ENCODE results near the gene RWDD1.
A peak's percentile ranks its signal among the peaks of the same experiment; 100 is the strongest.

RWDD1 gene

DNA sequence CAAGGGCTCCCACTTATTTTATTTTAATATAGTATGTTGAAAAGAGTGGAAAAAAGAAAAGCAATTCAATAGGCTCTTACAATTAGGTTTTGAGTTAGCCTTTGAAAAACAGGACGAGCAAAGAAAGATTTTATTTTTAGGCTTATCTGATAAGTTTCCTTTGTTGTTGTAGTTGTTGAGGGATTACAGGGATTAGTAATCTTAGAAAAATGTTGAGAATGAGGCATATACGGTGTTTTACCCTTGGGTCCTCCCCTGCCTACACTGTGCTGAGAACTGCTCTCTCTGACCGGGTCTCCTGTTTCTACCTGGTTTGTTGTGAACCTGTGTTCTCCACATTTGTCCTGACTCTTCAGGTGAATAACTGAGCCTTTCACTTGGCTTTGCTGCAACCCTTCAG, 42.5 kb upstream of the RWDD1 start:
- H4K8ac ChIP-seq (ENCODE audit: low read depth, low read length) = no peak overlapping the region
- H3K4me3 ChIP-seq (ENCODE audit: low read length in 2 of 2) = no peak overlapping the region
- no peak overlapping the region for H3K9ac ChIP-seq (ENCODE audit: low read depth, low read length, poor library complexity)
- DNase-seq (ENCODE audit: low spot score) = no peak
- H3K4ac ChIP-seq (ENCODE audit: low read length) = no peak overlapping the region
- no peak overlapping the region for H4K91ac ChIP-seq (ENCODE audit: low read depth, low read length, poor library complexity)
- no peaks in the 10 kb centered on the region for H3K79me1 ChIP-seq (ENCODE audit: low read depth, low read length)
- no peak overlapping the region for H2AK5ac ChIP-seq (ENCODE audit: low read depth, low read length)
- WGBS, 2 donors (ENCODE audit: extremely low coverage in 2 of 2, insufficient read length in 2 of 2, insufficient replicate concordance in 1 of 2) = no CpG with 5 or more reads among the region's 3 CpGs
- no peak overlapping the region for H2BK15ac ChIP-seq (ENCODE audit: low read length)
- H2BK5ac ChIP-seq (ENCODE audit: low read length) = no peak overlapping the region
- H3K4me2 ChIP-seq (ENCODE audit: insufficient read depth, low read length, poor library complexity, severe bottlenecking) = no peak overlapping the region
- H2BK120ac ChIP-seq (ENCODE audit: low read depth, low read length) = no peak overlapping the region
- no peaks in the 10 kb centered on the region for H3K36me3 ChIP-seq (replicated peaks in 1 of 2; ENCODE audit: control insufficient read depth in 2 of 2, insufficient read depth in 2 of 2, low read length in 2 of 2)
- no peak overlapping the region for H3K18ac ChIP-seq (ENCODE audit: low read length)
- no peak overlapping the region for H2BK12ac ChIP-seq (ENCODE audit: low read length)
- no peaks in the 10 kb centered on the region for H3K9me3 ChIP-seq (replicated peaks in 1 of 2; ENCODE audit: control insufficient read depth in 2 of 2, insufficient read depth in 1 of 2, low read depth in 1 of 2, low read length in 2 of 2)
- no peak overlapping the region for H3K27ac ChIP-seq (replicated peaks; ENCODE audit: low read length)
- peaks cover 10 to 20% of the 10 kb centered on the region in 2 donors for H3K4me1 ChIP-seq (ENCODE audit: control insufficient read depth in 2 of 2, insufficient read depth in 1 of 2, low read depth in 1 of 2, low read length in 2 of 2)
- no peak overlapping the region for H2AFZ ChIP-seq (ENCODE audit: low read length)
- no peaks in the 10 kb centered on the region for H3K27me3 ChIP-seq (ENCODE audit: control insufficient read depth in 3 of 3, insufficient read depth in 3 of 3, low read depth in 1 of 3, low read length in 3 of 3)
- no peak overlapping the region for H3K14ac ChIP-seq (ENCODE audit: low read length)
- no peak overlapping the region for H3K23ac ChIP-seq (ENCODE audit: low read depth, low read length, poor library complexity)

DNA sequence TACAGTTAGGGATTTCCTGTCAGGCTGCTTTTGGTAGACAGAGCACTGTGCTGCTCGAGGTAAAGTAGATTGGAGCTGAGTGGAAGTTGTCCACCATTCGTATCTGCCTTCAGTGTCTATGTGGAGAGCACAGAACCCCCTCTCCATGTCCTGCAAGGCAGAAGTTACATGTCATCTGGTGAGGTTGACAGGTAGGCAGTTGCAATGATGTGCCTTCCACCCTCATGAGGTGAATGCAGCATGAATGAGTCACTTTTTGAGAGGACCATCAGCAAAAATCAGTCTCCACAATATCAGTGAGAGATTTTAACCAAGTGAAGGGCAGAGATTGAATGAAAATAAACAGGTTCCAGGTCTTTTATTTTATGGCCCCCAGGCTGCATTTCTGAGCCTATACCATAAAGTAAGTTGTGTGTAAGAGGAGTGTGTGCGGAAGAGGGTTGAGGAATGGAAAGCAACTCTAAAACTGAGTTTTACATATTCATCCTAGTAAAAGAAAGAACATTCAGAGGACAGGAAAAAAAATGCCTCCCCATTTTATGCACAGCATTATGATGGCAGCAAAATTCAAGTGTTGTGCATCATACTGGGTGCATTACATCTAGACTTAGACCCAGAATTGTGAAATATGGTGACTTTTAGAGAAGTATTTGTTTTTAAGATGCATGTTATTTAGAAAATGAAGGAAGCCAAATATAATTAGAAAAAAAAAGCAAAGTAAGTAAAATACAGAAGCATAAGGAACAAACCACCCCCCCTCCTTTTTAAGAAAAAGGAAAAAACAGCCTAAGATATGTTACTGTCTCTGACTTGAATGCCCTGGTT, 41.6 kb upstream of the RWDD1 start:
- no peak overlapping the region for H4K8ac ChIP-seq (ENCODE audit: low read depth, low read length)
- no peak overlapping the region for H3K4ac ChIP-seq (ENCODE audit: low read length)
- H3K27me3 ChIP-seq (ENCODE audit: control insufficient read depth in 3 of 3, insufficient read depth in 3 of 3, low read depth in 1 of 3, low read length in 3 of 3) = no peaks in the 10 kb centered on the region
- no peak overlapping the region for H3K23ac ChIP-seq (ENCODE audit: low read depth, low read length, poor library complexity)
- H3K4me3 ChIP-seq (ENCODE audit: low read length in 2 of 2) = no peak overlapping the region
- no peak overlapping the region for H2AK5ac ChIP-seq (ENCODE audit: low read depth, low read length)
- H4K91ac ChIP-seq (ENCODE audit: low read depth, low read length, poor library complexity) = no peak overlapping the region
- no peak overlapping the region for H2BK120ac ChIP-seq (ENCODE audit: low read depth, low read length)
- H3K4me2 ChIP-seq (ENCODE audit: insufficient read depth, low read length, poor library complexity, severe bottlenecking) = no peak overlapping the region
- no peak overlapping the region for H2BK12ac ChIP-seq (ENCODE audit: low read length)
- H3K18ac ChIP-seq (ENCODE audit: low read length) = no peak overlapping the region
- H3K36me3 ChIP-seq (replicated peaks in 1 of 2; ENCODE audit: control insufficient read depth in 2 of 2, insufficient read depth in 2 of 2, low read length in 2 of 2) = no peaks in the 10 kb centered on the region
- H3K9me3 ChIP-seq (replicated peaks in 1 of 2; ENCODE audit: control insufficient read depth in 2 of 2, insufficient read depth in 1 of 2, low read depth in 1 of 2, low read length in 2 of 2) = no peaks in the 10 kb centered on the region
- H3K9ac ChIP-seq (ENCODE audit: low read depth, low read length, poor library complexity) = no peak overlapping the region
- no peak for DNase-seq (ENCODE audit: low spot score)
- H2AFZ ChIP-seq (ENCODE audit: low read length) = no peak overlapping the region
- WGBS, 2 donors (ENCODE audit: extremely low coverage in 2 of 2, insufficient read length in 2 of 2, insufficient replicate concordance in 1 of 2) = no CpG with 5 or more reads among the region's 3 CpGs
- no peaks in the 10 kb centered on the region for H3K79me1 ChIP-seq (ENCODE audit: low read depth, low read length)
- no peak overlapping the region for H2BK5ac ChIP-seq (ENCODE audit: low read length)
- H3K14ac ChIP-seq (ENCODE audit: low read length) = no peak overlapping the region
- H3K27ac ChIP-seq (replicated peaks; ENCODE audit: low read length) = no peak overlapping the region
- H2BK15ac ChIP-seq (ENCODE audit: low read length) = no peak overlapping the region
- H3K4me1 ChIP-seq (ENCODE audit: control insufficient read depth in 2 of 2, insufficient read depth in 1 of 2, low read depth in 1 of 2, low read length in 2 of 2) = peaks cover 10 to 19% of the 10 kb centered on the region in 2 donors

DNA sequence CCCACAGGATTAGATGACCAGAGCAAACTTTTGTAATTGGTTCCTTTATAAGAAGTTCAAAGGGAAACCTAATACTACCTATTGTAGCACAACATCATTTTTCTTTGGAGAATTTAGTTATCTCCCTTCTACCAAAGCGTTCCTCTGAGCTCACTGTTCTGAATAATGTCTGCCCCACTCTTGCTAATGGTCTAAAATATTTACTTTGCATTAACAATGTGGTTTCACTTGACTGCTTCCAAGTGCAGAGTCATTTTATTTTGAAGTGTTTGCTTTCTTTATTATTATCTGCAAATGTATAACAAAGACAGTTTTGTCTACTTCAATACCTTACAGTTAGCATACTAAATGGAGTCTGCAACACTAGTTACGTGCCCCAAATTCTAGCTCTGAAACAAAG, 40.9 kb upstream of the RWDD1 start:
- Histone ChIP-seq H2BK5ac (ENCODE audit: low read length) (no peak overlapping the region), H4K8ac (ENCODE audit: low read depth, low read length) (no peak overlapping the region), H3K23ac (ENCODE audit: low read depth, low read length, poor library complexity) (no peak overlapping the region), H3K18ac (ENCODE audit: low read length) (no peak overlapping the region), H2BK120ac (ENCODE audit: low read depth, low read length) (no peak overlapping the region), H3K4me1 (ENCODE audit: control insufficient read depth in 2 of 2, insufficient read depth in 1 of 2, low read depth in 1 of 2, low read length in 2 of 2) (peaks cover 10 to 19% of the 10 kb centered on the region in 2 donors), H2AFZ (ENCODE audit: low read length) (no peak overlapping the region), H3K4me3 (ENCODE audit: low read length in 2 of 2) (no peak overlapping the region), H2BK15ac (ENCODE audit: low read length) (no peak overlapping the region), H3K4ac (ENCODE audit: low read length) (no peak overlapping the region), H3K79me1 (ENCODE audit: low read depth, low read length) (no peaks in the 10 kb centered on the region), H3K36me3 (replicated peaks in 1 of 2; ENCODE audit: control insufficient read depth in 2 of 2, insufficient read depth in 2 of 2, low read length in 2 of 2) (no peaks in the 10 kb centered on the region), H3K9ac (ENCODE audit: low read depth, low read length, poor library complexity) (no peak overlapping the region), H3K27ac (replicated peaks; ENCODE audit: low read length) (no peak overlapping the region), H3K4me2 (ENCODE audit: insufficient read depth, low read length, poor library complexity, severe bottlenecking) (no peak overlapping the region), H3K14ac (ENCODE audit: low read length) (no peak overlapping the region), H3K9me3 (replicated peaks in 1 of 2; ENCODE audit: control insufficient read depth in 2 of 2, insufficient read depth in 1 of 2, low read depth in 1 of 2, low read length in 2 of 2) (no peaks in the 10 kb centered on the region), H4K91ac (ENCODE audit: low read depth, low read length, poor library complexity) (no peak overlapping the region), H2BK12ac (ENCODE audit: low read length) (no peak overlapping the region), H3K27me3 (ENCODE audit: control insufficient read depth in 3 of 3, insufficient read depth in 3 of 3, low read depth in 1 of 3, low read length in 3 of 3) (no peaks in the 10 kb centered on the region), H2AK5ac (ENCODE audit: low read depth, low read length) (no peak overlapping the region)
- no peak for DNase-seq (ENCODE audit: low spot score)
- no CpG with 5 or more reads among the region's 2 CpGs for WGBS, 2 donors (ENCODE audit: extremely low coverage in 2 of 2, insufficient read length in 2 of 2, insufficient replicate concordance in 1 of 2)

DNA sequence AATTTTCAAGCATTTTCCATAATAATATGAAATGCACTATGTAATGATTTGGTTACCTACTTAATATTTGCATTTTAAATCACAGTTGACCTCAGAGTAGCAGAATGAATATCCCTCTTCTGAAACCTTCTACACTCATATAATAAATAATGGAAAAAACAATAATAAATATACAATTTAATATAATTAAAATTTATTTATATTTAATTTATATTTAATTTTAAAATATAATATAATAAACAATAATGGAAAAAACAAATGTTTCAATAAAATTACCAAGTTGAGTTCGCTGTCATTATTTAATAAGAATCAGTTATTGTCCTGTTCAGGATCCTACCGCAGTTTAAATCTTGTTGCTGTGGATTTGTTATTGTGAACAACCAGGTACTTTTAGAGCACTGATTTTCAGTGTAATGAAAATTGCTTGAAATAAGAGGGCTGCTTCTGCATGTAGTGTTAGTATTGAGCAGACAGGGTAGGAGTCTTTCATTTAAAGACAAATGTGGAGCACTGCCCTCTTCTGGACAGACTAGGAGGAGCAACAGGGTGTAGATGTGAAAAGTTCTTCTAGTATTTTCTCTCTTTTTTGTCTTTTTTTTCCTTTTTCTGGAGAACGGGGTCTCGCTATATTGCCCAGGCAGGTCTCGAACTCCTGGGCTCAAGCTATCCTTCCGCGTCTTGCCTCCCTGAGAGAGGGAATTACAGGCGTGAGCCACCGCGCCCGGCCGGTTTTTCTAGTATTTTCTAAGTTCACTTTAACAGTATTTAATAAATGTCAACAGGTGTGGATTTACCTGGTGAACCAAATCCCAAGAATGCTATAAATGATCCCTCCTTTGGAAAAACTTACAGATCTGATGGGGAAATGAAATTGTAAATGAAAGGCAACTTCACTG, 39.4 kb upstream of the RWDD1 start:
- H3K4ac ChIP-seq (ENCODE audit: low read length) = no peak overlapping the region
- no peak overlapping the region for H2BK12ac ChIP-seq (ENCODE audit: low read length)
- no peak overlapping the region for H3K23ac ChIP-seq (ENCODE audit: low read depth, low read length, poor library complexity)
- H4K8ac ChIP-seq (ENCODE audit: low read depth, low read length) = no peak overlapping the region
- no peak overlapping the region for H2BK15ac ChIP-seq (ENCODE audit: low read length)
- no peak overlapping the region for H2AFZ ChIP-seq (ENCODE audit: low read length)
- no peaks in the 10 kb centered on the region for H3K27me3 ChIP-seq (ENCODE audit: control insufficient read depth in 3 of 3, insufficient read depth in 3 of 3, low read depth in 1 of 3, low read length in 3 of 3)
- peaks cover 0 to under 1% of the 10 kb centered on the region in 2 donors for H3K9me3 ChIP-seq (replicated peaks in 1 of 2; ENCODE audit: control insufficient read depth in 2 of 2, insufficient read depth in 1 of 2, low read depth in 1 of 2, low read length in 2 of 2)
- no peak overlapping the region for H2BK5ac ChIP-seq (ENCODE audit: low read length)
- H3K14ac ChIP-seq (ENCODE audit: low read length) = no peak overlapping the region
- no peak overlapping the region for H4K91ac ChIP-seq (ENCODE audit: low read depth, low read length, poor library complexity)
- H2BK120ac ChIP-seq (ENCODE audit: low read depth, low read length) = no peak overlapping the region
- H3K18ac ChIP-seq (ENCODE audit: low read length) = no peak overlapping the region
- no peak overlapping the region for H3K27ac ChIP-seq (replicated peaks; ENCODE audit: low read length)
- no peak overlapping the region for H2AK5ac ChIP-seq (ENCODE audit: low read depth, low read length)
- H3K4me2 ChIP-seq (ENCODE audit: insufficient read depth, low read length, poor library complexity, severe bottlenecking) = no peak overlapping the region
- no peak overlapping the region for H3K4me3 ChIP-seq (ENCODE audit: low read length in 2 of 2)
- no peaks in the 10 kb centered on the region for H3K36me3 ChIP-seq (replicated peaks in 1 of 2; ENCODE audit: control insufficient read depth in 2 of 2, insufficient read depth in 2 of 2, low read length in 2 of 2)
- H3K9ac ChIP-seq (ENCODE audit: low read depth, low read length, poor library complexity) = no peak overlapping the region
- H3K4me1 ChIP-seq (ENCODE audit: control insufficient read depth in 2 of 2, insufficient read depth in 1 of 2, low read depth in 1 of 2, low read length in 2 of 2) = peaks cover 13 to 19% of the 10 kb centered on the region in 2 donors
- no peaks in the 10 kb centered on the region for H3K79me1 ChIP-seq (ENCODE audit: low read depth, low read length)
- WGBS, 2 donors (ENCODE audit: extremely low coverage in 2 of 2, insufficient read length in 2 of 2, insufficient replicate concordance in 1 of 2) = no CpG with 5 or more reads among the region's 12 CpGs
- peak; percentile 54 for DNase-seq (ENCODE audit: low spot score)
